IMR-90 (cell line): ENCODE data around the gene RNF144B.

Experiments used
- CEBPB ChIP-seq: IDR thresholded peaks from 2 replicates; pipeline ENCODE4 v1.6.1; 2012; ENCODE audit warnings: low read depth, low read length, improper control_type of control experiment
- CHD1 ChIP-seq: IDR thresholded peaks from 2 replicates; pipeline ENCODE4 v1.6.1; 2012; ENCODE audit warnings: low read depth, low read length, improper control_type of control experiment
- FOS ChIP-seq: fragments of 150-350 bp; IDR thresholded peaks from 2 replicates; pipeline ENCODE4 v1.6.1; 2016; ENCODE audit warnings: low read depth, low read length
- MAFK ChIP-seq: IDR thresholded peaks from 2 replicates; pipeline ENCODE4 v1.6.1; 2012; ENCODE audit warnings: low read depth, low read length, improper control_type of control experiment
- MXI1 ChIP-seq: IDR thresholded peaks from 2 replicates; pipeline ENCODE4 v1.6.1; 2012; ENCODE audit warnings: low read depth, mild to moderate bottlenecking, low read length, moderate library complexity, borderline replicate concordance
- POLR2A ChIP-seq: IDR thresholded peaks from 2 replicates; pipeline ENCODE4 v1.6.1; 2012; ENCODE audit warnings: mild to moderate bottlenecking, low read depth, low read length
- TF ChIP-seq, protein P1 (sequence below): conservative IDR thresholded peaks from 2 replicates; pipeline ENCODE4 v1.5.1; 2012; ENCODE audit warnings: mild to moderate bottlenecking, low read depth, low read length, improper control_type of control experiment
- TF ChIP-seq, protein P2 (sequence below): fragments of 150-350 bp; IDR thresholded peaks from 2 replicates; pipeline ENCODE4 v1.6.1; 2017; ENCODE audit warnings: mild to moderate bottlenecking, antibody characterized with exemption, low read length, low read depth

GRCh38 chr6:18368277-18369105, 18.7 kb upstream of the RNF144B start:
- TF ChIP-seq POLR2A: no peak
- TF ChIP-seq, protein P1, sequence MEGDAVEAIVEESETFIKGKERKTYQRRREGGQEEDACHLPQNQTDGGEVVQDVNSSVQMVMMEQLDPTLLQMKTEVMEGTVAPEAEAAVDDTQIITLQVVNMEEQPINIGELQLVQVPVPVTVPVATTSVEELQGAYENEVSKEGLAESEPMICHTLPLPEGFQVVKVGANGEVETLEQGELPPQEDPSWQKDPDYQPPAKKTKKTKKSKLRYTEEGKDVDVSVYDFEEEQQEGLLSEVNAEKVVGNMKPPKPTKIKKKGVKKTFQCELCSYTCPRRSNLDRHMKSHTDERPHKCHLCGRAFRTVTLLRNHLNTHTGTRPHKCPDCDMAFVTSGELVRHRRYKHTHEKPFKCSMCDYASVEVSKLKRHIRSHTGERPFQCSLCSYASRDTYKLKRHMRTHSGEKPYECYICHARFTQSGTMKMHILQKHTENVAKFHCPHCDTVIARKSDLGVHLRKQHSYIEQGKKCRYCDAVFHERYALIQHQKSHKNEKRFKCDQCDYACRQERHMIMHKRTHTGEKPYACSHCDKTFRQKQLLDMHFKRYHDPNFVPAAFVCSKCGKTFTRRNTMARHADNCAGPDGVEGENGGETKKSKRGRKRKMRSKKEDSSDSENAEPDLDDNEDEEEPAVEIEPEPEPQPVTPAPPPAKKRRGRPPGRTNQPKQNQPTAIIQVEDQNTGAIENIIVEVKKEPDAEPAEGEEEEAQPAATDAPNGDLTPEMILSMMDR: no peak
- TF ChIP-seq, protein P2, sequence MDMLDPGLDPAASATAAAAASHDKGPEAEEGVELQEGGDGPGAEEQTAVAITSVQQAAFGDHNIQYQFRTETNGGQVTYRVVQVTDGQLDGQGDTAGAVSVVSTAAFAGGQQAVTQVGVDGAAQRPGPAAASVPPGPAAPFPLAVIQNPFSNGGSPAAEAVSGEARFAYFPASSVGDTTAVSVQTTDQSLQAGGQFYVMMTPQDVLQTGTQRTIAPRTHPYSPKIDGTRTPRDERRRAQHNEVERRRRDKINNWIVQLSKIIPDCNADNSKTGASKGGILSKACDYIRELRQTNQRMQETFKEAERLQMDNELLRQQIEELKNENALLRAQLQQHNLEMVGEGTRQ: no peak
- no peak for TF ChIP-seq FOS
- no peak for TF ChIP-seq CHD1
- TF ChIP-seq MXI1: no peak
- no peak for TF ChIP-seq MAFK
- no peak for TF ChIP-seq CEBPB
